Measurements from ENCODE around the gene TBX21. TPM values are rescaled to one million over a fixed set of nuclear protein-coding genes. Genes with fewer than 3 reads are reported as not detected.
A peak's percentile ranks its signal among the peaks of the same experiment; 100 is the strongest.

Gene TBX21
- total and polyA plus RNA-seq, 11 donors, result 0.07 to 3.2 (median 0.21) TPM; not detected in 2

GRCh38 chr17:47774331-47774730 lies 41.3 kb downstream of the TBX21 start:
- H3K36me3 ChIP-seq, result no peaks in the 10 kb centered on the region
- ATAC-seq, result no peak
- no peak overlapping the region for H3K4me3 ChIP-seq
- peaks cover 0 to 4% (median 0%) of the 10 kb centered on the region in 12 donors for H3K4me1 ChIP-seq
- WGBS, 4 donors, result 66 to 85% (median 72%) methylated on average over 4 of the region's 4 CpGs
- TF ChIP-seq, protein P1, sequence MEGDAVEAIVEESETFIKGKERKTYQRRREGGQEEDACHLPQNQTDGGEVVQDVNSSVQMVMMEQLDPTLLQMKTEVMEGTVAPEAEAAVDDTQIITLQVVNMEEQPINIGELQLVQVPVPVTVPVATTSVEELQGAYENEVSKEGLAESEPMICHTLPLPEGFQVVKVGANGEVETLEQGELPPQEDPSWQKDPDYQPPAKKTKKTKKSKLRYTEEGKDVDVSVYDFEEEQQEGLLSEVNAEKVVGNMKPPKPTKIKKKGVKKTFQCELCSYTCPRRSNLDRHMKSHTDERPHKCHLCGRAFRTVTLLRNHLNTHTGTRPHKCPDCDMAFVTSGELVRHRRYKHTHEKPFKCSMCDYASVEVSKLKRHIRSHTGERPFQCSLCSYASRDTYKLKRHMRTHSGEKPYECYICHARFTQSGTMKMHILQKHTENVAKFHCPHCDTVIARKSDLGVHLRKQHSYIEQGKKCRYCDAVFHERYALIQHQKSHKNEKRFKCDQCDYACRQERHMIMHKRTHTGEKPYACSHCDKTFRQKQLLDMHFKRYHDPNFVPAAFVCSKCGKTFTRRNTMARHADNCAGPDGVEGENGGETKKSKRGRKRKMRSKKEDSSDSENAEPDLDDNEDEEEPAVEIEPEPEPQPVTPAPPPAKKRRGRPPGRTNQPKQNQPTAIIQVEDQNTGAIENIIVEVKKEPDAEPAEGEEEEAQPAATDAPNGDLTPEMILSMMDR (IDR thresholded peaks at IDR 0.05), result no peak
- TF ChIP-seq POLR2A (IDR thresholded peaks at IDR 0.05), result no peak
- DNase-seq, result no peak
- peaks cover 0 to 16% (median 0%) of the 10 kb centered on the region in 12 donors for H3K9me3 ChIP-seq
- H3K27me3 ChIP-seq, result peaks cover 13 to 59% (median 30%) of the 10 kb centered on the region in 9 donors
- intact Hi-C loops (cut with DNase I), result no loop called here
- H3K27ac ChIP-seq, result no peak overlapping the region

DNA sequence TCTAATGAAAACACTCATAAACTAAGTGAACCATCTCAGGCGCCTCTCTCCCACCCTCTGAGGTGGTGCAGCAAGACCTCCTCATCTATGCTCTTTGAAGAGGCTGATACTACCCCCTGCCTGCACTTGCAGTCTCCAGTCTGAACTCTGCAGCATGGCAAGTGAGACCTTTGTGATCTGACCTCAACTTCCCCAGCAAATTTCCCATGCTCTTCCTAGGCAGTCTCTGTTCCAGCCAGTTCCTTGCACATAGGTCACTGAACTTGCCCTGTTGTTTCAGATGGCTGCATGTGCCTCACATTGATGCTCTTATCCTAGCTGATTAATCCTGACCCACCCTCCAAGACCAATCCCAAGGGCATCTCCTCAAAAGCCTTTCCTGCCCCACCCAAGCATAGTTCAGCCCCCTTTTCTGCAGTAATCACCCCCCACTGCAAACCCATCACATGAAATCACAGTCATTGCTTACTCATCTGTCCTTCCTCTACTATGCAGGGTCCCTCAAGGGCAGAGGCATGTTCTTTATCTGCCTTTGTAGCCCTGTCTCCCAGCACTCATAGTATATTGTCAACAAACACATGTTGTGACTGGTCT lies 42.0 kb downstream of the TBX21 start:
- TF ChIP-seq, protein P1 (IDR thresholded peaks at IDR 0.05), result no peak
- TF ChIP-seq POLR2A (IDR thresholded peaks at IDR 0.05), result no peak
- peaks cover 14 to 63% (median 30%) of the 10 kb centered on the region in 9 donors for H3K27me3 ChIP-seq
- WGBS, 4 donors, result 50 to 78% (median 71%) methylated on average over 1 of the region's 1 CpG
- no peak for DNase-seq
- peaks cover 0 to 4% (median 0%) of the 10 kb centered on the region in 12 donors for H3K4me1 ChIP-seq
- ATAC-seq, result no peak
- H3K9me3 ChIP-seq, result peaks cover 0 to 12% (median 0%) of the 10 kb centered on the region in 12 donors
- intact Hi-C loops (cut with DNase I), result no loop called here
- no peak overlapping the region for H3K4me3 ChIP-seq
- no peak overlapping the region for H3K27ac ChIP-seq
- no peaks in the 10 kb centered on the region for H3K36me3 ChIP-seq

DNA sequence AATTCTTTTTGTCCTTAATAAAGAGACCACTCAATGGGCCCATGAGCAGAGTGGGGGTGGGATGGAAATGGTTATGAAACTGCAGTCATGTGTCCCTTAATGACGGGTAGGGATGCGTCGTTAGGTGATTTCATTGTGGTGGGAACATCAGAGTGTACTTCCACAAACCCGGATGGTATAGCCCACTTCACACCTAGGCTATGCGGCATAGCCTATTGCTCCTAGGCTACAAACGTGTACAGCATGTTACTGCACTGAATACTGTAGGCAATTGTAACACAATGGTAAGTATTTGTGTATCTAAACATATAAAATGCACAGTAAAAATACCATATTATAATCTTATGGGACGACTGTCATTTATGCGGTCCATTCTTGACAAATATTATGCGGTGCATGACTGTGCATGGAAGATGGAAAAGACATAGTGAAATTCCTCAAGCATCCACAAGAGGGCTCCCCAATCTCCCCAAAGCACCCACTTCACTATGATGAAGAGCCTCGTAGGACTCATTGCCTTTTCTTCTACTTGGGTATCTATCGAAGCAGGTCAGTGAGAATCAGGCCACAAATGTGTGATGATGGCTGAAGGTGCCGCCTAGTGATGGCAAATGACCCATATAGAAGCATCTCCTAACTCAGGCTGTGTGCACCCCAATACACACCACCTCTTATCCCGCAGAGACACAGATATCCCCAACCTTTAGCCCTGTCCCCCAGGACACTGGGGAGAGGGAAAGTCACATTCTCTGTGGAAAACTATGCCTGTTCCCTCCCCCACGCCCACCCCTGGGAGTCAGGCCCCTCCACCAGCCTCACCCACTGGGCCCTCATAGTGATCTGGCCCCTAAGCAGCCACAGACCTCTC lies 43.5 kb downstream of the TBX21 start:
- intact Hi-C loops (cut with DNase I), result loop anchor here in 1 of 10 donors (2.0 kb wide), 1 partner anchor 114 kb away; no protein-coding TSS in a partner anchor
- 32 to 45% (median 40%) methylated on average over 14 of the region's 14 CpGs for WGBS, 4 donors

More for the DNA sequence above, 43.5 kb downstream of the TBX21 start:
- peak in 1 of 4 donors; percentile 60 for ATAC-seq
- Histone ChIP-seq H3K9me3 (peaks cover 0 to 4% (median 0%) of the 10 kb centered on the region in 12 donors), H3K36me3 (no peaks in the 10 kb centered on the region), H3K4me1 (peaks cover 0 to 4% (median 0%) of the 10 kb centered on the region in 12 donors), H3K27me3 (peaks cover 15 to 69% (median 30%) of the 10 kb centered on the region in 9 donors), H3K4me3 (no peak overlapping the region), H3K27ac (no peak overlapping the region)
- no peak for DNase-seq
- TF ChIP-seq, protein P1 (IDR thresholded peaks at IDR 0.05), result peak; percentile 43 to 65 (median 58)
- TF ChIP-seq POLR2A (IDR thresholded peaks at IDR 0.05), result no peak

Measured in heart left ventricle (tissue), 16 donors.